Measurements from ENCODE around the gene ARHGAP31. TPM values are rescaled to one million over a fixed set of nuclear protein-coding genes. Genes with fewer than 3 reads are reported as not detected.

Gene ARHGAP31
- total and polyA plus RNA-seq, 2 experiments from 2014 or later: 1.2 to 4.3 TPM

- Histone ChIP-seq H3K4me1 (ENCODE audit: insufficient read depth) (peaks cover 52% of the 10 kb centered on the region), H3K27ac (ENCODE audit: low read depth) (no peak overlapping the region), H3K9me2 (ENCODE audit: insufficient read depth) (no peaks in the 10 kb centered on the region), H3F3A (replicated peaks; ENCODE audit: low read depth) (peaks cover 2% of the 10 kb centered on the region; the same call in 1 of the 2 replicates), H3K79me2 (replicated peaks; ENCODE audit: insufficient read depth) (no peaks in the 10 kb centered on the region; the same call in 1 of the 2 replicates), H2AFZ (no peak overlapping the region), H3K36me3 (ENCODE audit: insufficient read depth) (no peaks in the 10 kb centered on the region), H4K20me1 (replicated peaks; ENCODE audit: insufficient read depth) (no peaks in the 10 kb centered on the region), H3K4me3 (peak overlapping the region; percentile 76), H3K27me3 (ENCODE audit: insufficient read depth) (peaks cover 33% of the 10 kb centered on the region), H3K4me2 (peak overlapping the region; percentile 94)
- H3K4me3 Mint-ChIP-seq: peak overlapping the region; percentile 81
- no peaks in the 10 kb centered on the region for H3K9me3 Mint-ChIP-seq
- peaks cover 25% of the 10 kb centered on the region for H3K27me3 Mint-ChIP-seq (ENCODE audit: insufficient read depth, low read depth, poor library complexity)
- no peaks in the 10 kb centered on the region for H3K36me3 Mint-ChIP-seq (ENCODE audit: low read depth)
- TF ChIP-seq POLR2AphosphoS5 (IDR thresholded peaks at IDR 0.05; ENCODE audit: low read depth): no peak
- TF ChIP-seq JUNB (IDR thresholded peaks at IDR 0.05; ENCODE audit: unreplicated experiment): no peak
- TF ChIP-seq REST (IDR thresholded peaks at IDR 0.05; ENCODE audit: unreplicated experiment): no peak
- TF ChIP-seq ZNF331 (CRISPR knock-in tag; IDR thresholded peaks at IDR 0.05; ENCODE audit: low read depth): no peak
- no peak for TF ChIP-seq ZNF462 (CRISPR knock-in tag; IDR thresholded peaks at IDR 0.05)
- ATAC-seq (no peak), DNase-seq (ENCODE audit: low spot score) (no peak)
- no peak overlapping the region for H3K27ac Mint-ChIP-seq
- H3K4me1 Mint-ChIP-seq: peaks cover 38% of the 10 kb centered on the region
Observed at GRCh38 chr3:119295816-119296726, 1.9 kb downstream of the ARHGAP31 start.

Measured in GM23338 (cell line).